Measurements from ENCODE around the gene ARHGAP10.

GRCh38 chr4:147864607-147865006 is 132.7 kb downstream of the ARHGAP10 start:
- peak in 1 of 2 donors; percentile 13 for TF ChIP-seq POLR2AphosphoS5 (IDR thresholded peaks at IDR 0.05)
- TF ChIP-seq CTCF (IDR thresholded peaks at IDR 0.05) = no peak
- TF ChIP-seq POLR2A (IDR thresholded peaks at IDR 0.05; ENCODE audit: low read depth) = no peak
- TF ChIP-seq EP300 (IDR thresholded peaks at IDR 0.05) = no peak

Data from esophagus muscularis mucosa (tissue), 4 donors.